ENCODE results near the gene THRB. TPM values are rescaled to one million over a fixed set of nuclear protein-coding genes. Genes with fewer than 3 reads are reported as not detected.

Gene THRB
- polyA plus RNA-seq, 2 of the 4 experiments (the other 2 are of a cell fraction): 2.0 to 2.3 TPM

- ChIA-PET POLR2A (no interaction called here), CTCF (interaction anchor here (0.7 to 1.3 kb wide), 7 partner anchors 10 to 613 kb away, joined by 3 to 7 read pairs (median 3); no protein-coding TSS in a partner anchor)
- WGBS (ENCODE audit: missing lambda C conversion rate): 41% methylated on average over 2 of the region's 2 CpGs
- H3K4me2 ChIP-seq: no peak overlapping the region
- peak in 1 of 2 experiments; percentile 34 for DNase-seq (ENCODE audit: low read depth in 1 of 2, low spot score in 1 of 2)
- no peaks in the 10 kb centered on the region for H3K9me3 ChIP-seq
- peak; percentile 62 to 70; a peak in 4 of 6 replicates for ATAC-seq
- no peak overlapping the region for H3K27ac ChIP-seq
- TF ChIP-seq HEYL (CRISPR knock-in tag; IDR thresholded peaks at IDR 0.05) (no peak), CHD2 (IDR thresholded peaks at IDR 0.05; ENCODE audit: low read length, partially characterized antibody) (no peak), RAD21 (conservative IDR thresholded peaks at IDR 0.05 in 1 of 2, IDR thresholded peaks at IDR 0.05 in 1 of 2) (peak; percentile 86 to 90), SMC3 (IDR thresholded peaks at IDR 0.05) (peak; percentile 95), CTCF (IDR thresholded peaks at IDR 0.05) (peak; percentile 79)
- no peaks in the 10 kb centered on the region for H3K4me1 ChIP-seq
- no peak overlapping the region for H3K4me3 ChIP-seq
- no peak for FAIRE-seq
Measured at GRCh38 chr3:24069045-24069444, 425.6 kb downstream of the THRB start.

DNA sequence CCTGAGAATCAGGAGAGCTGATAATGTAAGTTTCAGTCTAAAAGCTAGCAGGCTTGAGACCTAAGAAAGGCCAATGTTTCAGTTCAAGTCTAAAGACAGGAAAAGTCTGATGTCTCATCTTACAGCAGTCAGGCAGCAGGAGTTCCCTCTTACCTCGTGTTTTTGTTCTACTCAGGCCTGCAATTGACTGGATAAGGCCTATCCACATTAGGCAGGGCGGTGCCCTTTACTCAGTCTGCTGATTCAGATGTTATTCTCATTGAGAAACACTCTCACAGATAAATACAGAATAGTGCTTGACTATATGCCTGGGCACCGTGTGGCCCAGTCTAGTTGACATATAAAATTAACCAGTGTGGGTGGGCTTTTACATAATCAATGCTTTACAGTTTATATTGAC lies 427.2 kb downstream of the THRB start:
- ChIA-PET POLR2A (no interaction called here), CTCF (interaction anchor here (1.0 to 1.6 kb wide), 4 partner anchors 70 to 616 kb away, joined by 3 to 5 read pairs (median 4); no protein-coding TSS in a partner anchor)
- ATAC-seq (no peak), DNase-seq (ENCODE audit: low read depth in 1 of 2, low spot score in 1 of 2) (no peak), FAIRE-seq (no peak)
- Histone ChIP-seq H3K4me2 (no peak overlapping the region), H3K4me3 (no peak overlapping the region), H3K4me1 (no peaks in the 10 kb centered on the region), H3K27ac (no peak overlapping the region), H3K9me3 (no peaks in the 10 kb centered on the region)
- no peak for TF ChIP-seq RNF2 (IDR thresholded peaks at IDR 0.05; ENCODE audit: borderline replicate concordance, low read depth)
- TF ChIP-seq RARB (CRISPR knock-in tag; IDR thresholded peaks at IDR 0.05): no peak
- TF ChIP-seq MYC (IDR thresholded peaks at IDR 0.05; ENCODE audit: borderline replicate concordance, low read length): no peak
- no peak for TF ChIP-seq FOXS1 (CRISPR knock-in tag; IDR thresholded peaks at IDR 0.05)
- TF ChIP-seq ZNF302 (CRISPR knock-in tag; IDR thresholded peaks at IDR 0.05): no peak
- TF ChIP-seq RAD21 (conservative IDR thresholded peaks at IDR 0.05 in 1 of 2, IDR thresholded peaks at IDR 0.05 in 1 of 2): no peak
- TF ChIP-seq NFE2L2 (conservative IDR thresholded peaks at IDR 0.05; ENCODE audit: low read length): no peak
- TF ChIP-seq NR3C1 (IDR thresholded peaks at IDR 0.05): no peak
- TF ChIP-seq EHMT2 (IDR thresholded peaks at IDR 0.05; ENCODE audit: low read depth): no peak
- no peak for TF ChIP-seq TP53 (CRISPR knock-in tag; IDR thresholded peaks at IDR 0.05)
- no peak for TF ChIP-seq HOXB5 (CRISPR knock-in tag; IDR thresholded peaks at IDR 0.05)
- 47% methylated on average over 3 of the region's 3 CpGs for WGBS (ENCODE audit: missing lambda C conversion rate)

Small RNA genes lying within 50 kb of the gene (small RNA-seq; reads per million reads assigned to genes)
- 0 to 0.19 (median 0) reads per million in 6 experiments for gene MIR4792
